Measurements from ENCODE around the gene NUDT10.
A peak's percentile ranks its signal among the peaks of the same experiment; 100 is the strongest.
"Not testable (repeated sequence)": the region's sequence is repeated elsewhere in the genome, so short reads cannot be mapped to it uniquely, and the experiment has no call there.

Gene NUDT10

GRCh38 chrX:51332188-51332942 is at the start of gene NUDT10:
Gene NUDT10 (plus strand): TSS chrX:51332822. CDS start chrX:51332966, 144 bp downstream.
- DNase-seq, result peak; percentile 0

- no peak for DNase-seq
These were observed 40.2 kb upstream of the NUDT10 start for GRCh38 chrX:51292421-51292820.

GRCh38 chrX:51296138-51296537 is 36.5 kb upstream of the NUDT10 start:
- DNase-seq, result no peak

GRCh38 chrX:51316271-51316670 is 16.4 kb upstream of the NUDT10 start:
- no peak for DNase-seq

- not testable (repeated sequence) for DNase-seq
These were observed 542 bp downstream of the NUDT10 start for GRCh38 chrX:51332943-51333785.

- no peak for DNase-seq
These were observed 1.7 kb downstream of the NUDT10 start for GRCh38 chrX:51334276-51334675.

- peak; percentile 10 for DNase-seq
These were observed 4.0 kb downstream of the NUDT10 start for GRCh38 chrX:51336584-51336983.

GRCh38 chrX:51361251-51361650 is 28.6 kb downstream of the NUDT10 start:
- DNase-seq, result no peak

GRCh38 chrX:51376672-51377071 is 44.0 kb downstream of the NUDT10 start:
- no peak for DNase-seq
